Spleen (tissue), 7 donors: ENCODE data around the gene TGM3.

Experiments
- CTCF ChIP-seq, 11 experiments: fragments of 200-600 bp in 7 of 11; fragments of 450-650 bp in 4 of 11; sonication (generic) in 4 of 11; IDR thresholded peaks in 8 of 11; conservative IDR thresholded peaks in 3 of 11; 1 replicate in 7 of 11; 2 replicates in 4 of 11; pipeline versions ENCODE4 v1.4.0 to v1.8.0; 2016 to 2021; ENCODE audit warnings: antibody characterized with exemption in 11 of 11, inconsistent platforms in 4 of 11, mild to moderate bottlenecking in 1 of 11
- POLR2A ChIP-seq, 3 donors: fragments of 450-650 bp; IDR thresholded peaks; one replicate each; pipeline ENCODE4 v1.5.1; 2017; ENCODE audit warnings: antibody characterized with exemption in 3 of 3, mild to moderate bottlenecking in 1 of 3
- donor health status: DM: no; HTN: no; CAD: no; lungs with moderate emphysema.
- donor health status: DM: no; HTN: no; CAD: no.
- donor health status: DM: no; HTN: no; CAD: no.

GRCh38 chr20:2293971-2294370, 1.8 kb upstream of the TGM3 start:
- TF ChIP-seq POLR2A (IDR thresholded peaks at IDR 0.05) (no peak), CTCF (IDR thresholded peaks at IDR 0.05 in 8 of 11, conservative IDR thresholded peaks at IDR 0.05 in 3 of 11) (no peak)
